GM12878 (cell line): ENCODE measurements around the gene ARHGAP19. TPM values are rescaled to one million over a fixed set of nuclear protein-coding genes. Genes with fewer than 3 reads are reported as not detected.

Source experiments
- ATAC-seq: fragments of 200-7000 bp; cut with Tn5 transposase; 3 replicates; pipeline ENCODE4 v1.9.1; 2020; ENCODE audit warnings: mild to moderate bottlenecking, moderate library complexity
- BruUV-seq: library from RNA; stranded (reverse); fragments of 400-500 nt; replicated peaks from 2 replicates; lab custom pipeline; 2021; lab: Mats Ljungman, UMichigan
- CTCF ChIA-PET: fragments of 300-600 bp; sonication (Branson Sonifier 250); formaldehyde crosslinking; extraction: SDS; loops from one replicate; lab custom pipeline; 2021; ENCODE audit warnings: inconsistent platforms; lab: Yijun Ruan, JAX
- POLR2A ChIA-PET: fragments of 350-600 bp; formaldehyde crosslinking; extraction: SDS; loops from one replicate; lab custom pipeline; 2021; ENCODE audit warnings: inconsistent platforms; lab: Charles Lee
- RAD21 ChIA-PET: fragments of 300-600 bp; sonication (Branson Sonifier 250); formaldehyde crosslinking; loops from one replicate; lab custom pipeline; 2023; ENCODE audit warnings: antibody characterized with exemption; ENCODE audit not compliant: unreplicated experiment; lab: Charles Lee
- SMC1A ChIA-PET: fragments of 300-600 bp; sonication (Branson Sonifier 250); formaldehyde crosslinking; loops from one replicate; lab custom pipeline; 2023; ENCODE audit not compliant: unreplicated experiment, uncharacterized antibody; lab: Charles Lee
- DNase-seq: peaks from one replicate; pipeline ENCODE4 v3.0.0-alpha.2; 2011; ENCODE audit warnings: low read depth, low spot score
- FAIRE-seq: peaks from 3 replicates; lab custom pipeline; 2011; peaks lifted over from hg19 to GRCh38; lab: Jason Lieb, UNC
- H2AFZ ChIP-seq: 2 replicates; pipeline ENCODE4 v1.6.0; 2011; ENCODE audit warnings: low read depth, low read length, control low read depth; ENCODE audit not compliant: control insufficient read depth
- H3K27ac ChIP-seq: 2 replicates; pipeline ENCODE4 v1.5.1; 2011; ENCODE audit warnings: control low read depth; ENCODE audit not compliant: control insufficient read depth, insufficient read depth
- H3K27me3 ChIP-seq, 2 experiments: replicated peaks in 1 of 2; 2 replicates each; pipeline versions ENCODE4 v1.6.0 to v1.6.1; 2011; ENCODE audit warnings: low read length in 1 of 2; ENCODE audit not compliant: control insufficient read depth in 2 of 2, insufficient read depth in 2 of 2
- H3K36me3 ChIP-seq, 2 experiments: 2 replicates each; pipeline ENCODE4 v1.5.1; 2011; ENCODE audit warnings: low read length in 1 of 2; ENCODE audit not compliant: control insufficient read depth in 2 of 2, insufficient read depth in 2 of 2
- H3K4me1 ChIP-seq: 2 replicates; pipeline ENCODE4 v1.6.1; 2011; ENCODE audit warnings: mild to moderate bottlenecking, low read length, moderate library complexity, mixed read lengths; ENCODE audit not compliant: control insufficient read depth, insufficient read depth
- H3K4me2 ChIP-seq: 2 replicates; pipeline ENCODE4 v1.6.0; 2011; ENCODE audit warnings: control low read depth; ENCODE audit not compliant: control insufficient read depth, insufficient read depth
- H3K4me3 ChIP-seq: fragments of 200-600 bp; sonication (generic); 2 replicates; pipeline ENCODE4 v1.5.1; 2016
- H3K79me2 ChIP-seq: 2 replicates; pipeline ENCODE4 v1.6.0; 2011; ENCODE audit warnings: low read length; ENCODE audit not compliant: control insufficient read depth, insufficient read depth
- H3K9ac ChIP-seq: 2 replicates; pipeline ENCODE4 v1.8.0; 2011; ENCODE audit warnings: low read length, control low read depth, mixed read lengths; ENCODE audit not compliant: control insufficient read depth, insufficient read depth
- H3K9me3 ChIP-seq: replicated peaks from 3 replicates; pipeline ENCODE4 v1.5.1; 2011; ENCODE audit warnings: mild to moderate bottlenecking, low read length; ENCODE audit not compliant: control insufficient read depth, insufficient read depth
- H4K20me1 ChIP-seq: 2 replicates; pipeline ENCODE4 v1.6.0; 2011; ENCODE audit not compliant: control insufficient read depth, insufficient read depth
- BACH1 ChIP-seq: fragments of 450-650 bp; IDR thresholded peaks from 2 replicates; pipeline ENCODE4 v1.6.1; 2017; ENCODE audit warnings: mild to moderate bottlenecking, borderline replicate concordance
- FOS ChIP-seq: IDR thresholded peaks from 3 replicates; pipeline ENCODE4 v1.6.1; 2011; ENCODE audit warnings: borderline replicate concordance; ENCODE audit not compliant: insufficient read length; ENCODE audit errors: extremely low read depth
- HDAC6 ChIP-seq: fragments of 200-600 bp; sonication (generic); IDR thresholded peaks from one replicate; pipeline ENCODE4 v1.8.0; 2017; ENCODE audit warnings: antibody characterized with exemption; ENCODE audit not compliant: unreplicated experiment
- NKRF ChIP-seq: fragments of 450-650 bp; conservative IDR thresholded peaks from 2 replicates; pipeline ENCODE4 v1.6.1; 2017; ENCODE audit warnings: mild to moderate bottlenecking, moderate library complexity
- POLR2AphosphoS5 ChIP-seq: IDR thresholded peaks from 2 replicates; pipeline ENCODE4 v1.6.1; 2011; ENCODE audit warnings: mild to moderate bottlenecking, low read length, inconsistent platforms
- POU2F2 ChIP-seq: IDR thresholded peaks from 3 replicates; pipeline ENCODE4 v1.6.1; 2011; ENCODE audit warnings: low read depth, mild to moderate bottlenecking, low read length, borderline replicate concordance
- RELB ChIP-seq: fragments of 450-650 bp; IDR thresholded peaks from 2 replicates; pipeline ENCODE4 v1.6.1; 2017; ENCODE audit warnings: low read depth, mild to moderate bottlenecking, moderate library complexity
- SRF ChIP-seq, 2 experiments: IDR thresholded peaks; 2 replicates each; pipeline ENCODE4 v1.6.1; 2011; ENCODE audit warnings: low read depth in 2 of 2, low read length in 2 of 2, mild to moderate bottlenecking in 1 of 2, moderate library complexity in 1 of 2
- SUPT20H ChIP-seq: IDR thresholded peaks from 2 replicates; pipeline ENCODE4 v1.6.1; 2011; ENCODE audit warnings: low read depth, mild to moderate bottlenecking, low read length, moderate library complexity, borderline replicate concordance; ENCODE audit not compliant: control insufficient read depth
- SUZ12 ChIP-seq: fragments of 200-600 bp; sonication (generic); IDR thresholded peaks from one replicate; pipeline ENCODE4 v1.6.1; 2018; ENCODE audit warnings: antibody characterized with exemption, mild to moderate bottlenecking; ENCODE audit not compliant: unreplicated experiment
- TARDBP ChIP-seq: IDR thresholded peaks from 2 replicates; pipeline ENCODE4 v1.6.1; 2016; ENCODE audit warnings: borderline replicate concordance
- TCF12 ChIP-seq: IDR thresholded peaks from 2 replicates; pipeline ENCODE4 v1.6.1; 2011; ENCODE audit warnings: low read depth, mild to moderate bottlenecking, low read length
- TCF3 ChIP-seq: IDR thresholded peaks from 2 replicates; pipeline ENCODE4 v1.6.1; 2012; ENCODE audit warnings: low read depth, mild to moderate bottlenecking, low read length, borderline replicate concordance; ENCODE audit not compliant: insufficient read depth
- YBX1 ChIP-seq: fragments of 450-650 bp; IDR thresholded peaks from 2 replicates; pipeline ENCODE4 v1.6.1; 2016; ENCODE audit warnings: antibody characterized with exemption
- ZBTB11 ChIP-seq: fragments of 450-650 bp; formaldehyde crosslinking; IDR thresholded peaks from 2 replicates; pipeline ENCODE4 v1.5.0; 2022; ENCODE audit warnings: mild to moderate bottlenecking, missing genetic modification characterization
- WGBS: methylation state at CpG from one replicate; pipeline ENCODE4 v1.1.6; 2016; ENCODE audit warnings: low lambda C conversion rate; ENCODE audit not compliant: insufficient replicate concordance, insufficient coverage; ENCODE audit errors: missing lambda C conversion rate; 5-methylcytosine and 5-hydroxymethylcytosine counted together
- in situ Hi-C: fragments of 300-500 bp; cut with MboI; formaldehyde crosslinking; loops from 9 replicates; pipeline ENCODE4 v1.14.3; 2018; ENCODE audit warnings: mixed read lengths
- intact Hi-C: fragments of 100-400 bp; cut with micrococcal nuclease; formaldehyde crosslinking; loops from one replicate; pipeline ENCODE4 v1.14.2; 2022; ENCODE audit not compliant: unreplicated experiment
- polyA plus RNA-seq, 11 experiments: library from polyadenylated mRNA; depleted of rRNA in 4 of 11; unstranded in 6 of 11; stranded (reverse) in 5 of 11; fragments of >200 nt; fragmentation: Nextera tagmentation in 4 of 11; fragmentation: Illumina TruSeq in 1 of 11; extraction: Ambion mirVana in 4 of 11; extraction: Trizol in 1 of 11; gene quantifications; 1 replicate in 1 of 11; 2 replicates in 10 of 11; pipeline versions ENCODE4 v1.2.1 to v1.2.3, GENCODE V29; 2011 to 2016; ENCODE audit warnings: inconsistent platforms in 2 of 11, missing spikeins in 2 of 11, low read depth in 1 of 11
- total RNA-seq, 4 experiments: library from RNA; depleted of rRNA in 3 of 4; stranded (reverse); fragments of >200 nt in 3 of 4; fragmentation: Illumina TruSeq in 1 of 4; extraction: Trizol in 1 of 4; gene quantifications; 2 replicates each; pipeline versions ENCODE4 v1.2.1 to v1.2.3, GENCODE V29; 2013 to 2021

Gene ARHGAP19
- total and polyA plus RNA-seq, 10 of the 15 experiments (the other 5 are each of a cell fraction or from before 2014, with no cell fraction given), result 13.3 to 40.7 (median 22.6) TPM

GRCh38 chr10:97207756-97208346, 84.6 kb downstream of the ARHGAP19 start:
- WGBS, result 19% methylated on average over 7 of the region's 7 CpGs
- Histone ChIP-seq H3K4me1 (peaks cover 3% of the 10 kb centered on the region), H3K36me3 (no peaks in the 10 kb centered on the region), H4K20me1 (no peaks in the 10 kb centered on the region), H2AFZ (no peak overlapping the region), H3K27me3 (no peaks in the 10 kb centered on the region), H3K9me3 (no peaks in the 10 kb centered on the region), H3K9ac (no peak overlapping the region; the same call in 1 of the 2 replicates), H3K4me2 (no peak overlapping the region), H3K4me3 (no peak overlapping the region), H3K79me2 (no peaks in the 10 kb centered on the region), H3K27ac (no peak overlapping the region)
- no peak for DNase-seq
- SMC1A ChIA-PET, result interaction anchor here (0.7 to 7.3 kb wide), 8 partner anchors 9 to 170 kb away, joined by 3 to 112 read pairs (median 4); no protein-coding TSS in a partner anchor
- intact Hi-C loops, result no loop called here
- POLR2A ChIA-PET, result interaction anchor here (0.6 kb wide), 1 partner anchor 185 kb away, joined by 4 read pairs; no protein-coding TSS in a partner anchor
- in situ Hi-C loops, result loop anchor here (5.0 kb wide), 1 partner anchor 136 kb away; no protein-coding TSS in a partner anchor
- RAD21 ChIA-PET, result interaction anchor here (0.6 to 9.2 kb wide), 4 partner anchors 10 to 380 kb away, joined by 3 to 128 read pairs (median 5); no protein-coding TSS in a partner anchor
- CTCF ChIA-PET, result interaction anchor here (0.9 to 22.9 kb wide), 12 partner anchors 11 to 175 kb away, joined by 3 to 651 read pairs (median 18); no protein-coding TSS in a partner anchor
- FAIRE-seq, result no peak
- no TSS peak for BruUV-seq
- no peak; the same call in 2 of the 3 replicates for ATAC-seq
- TF ChIP-seq RELB (no peak), SUPT20H (no peak), TCF3 (no peak), ZBTB11 (CRISPR knock-in tag) (no peak), FOS (no peak), TCF12 (no peak), NKRF (no peak), SUZ12 (no peak), POLR2AphosphoS5 (no peak), TARDBP (no peak), BACH1 (no peak), HDAC6 (no peak), YBX1 (no peak), SRF (IDR thresholded peaks at IDR 0.05; ENCODE audit: low read depth in 2 of 2, low read length in 2 of 2) (no peak), POU2F2 (no peak)
